Keratinocyte (primary cell): ENCODE results near the gene AGPS.

ENCODE experiments used
- EZH2 ChIP-seq: IDR thresholded peaks from one replicate; pipeline ENCODE4 v1.6.1; 2012; ENCODE audit warnings: inconsistent platforms, mild to moderate bottlenecking, low read length, moderate library complexity
- TF ChIP-seq, protein P1 (sequence below), 3 experiments: IDR thresholded peaks in 1 of 3; conservative IDR thresholded peaks in 1 of 3; optimal IDR thresholded peaks in 1 of 3; 2 replicates in 2 of 3; 3 replicates in 1 of 3; pipeline versions ENCODE3 to v1.5.1; 2011; ENCODE audit warnings: low read length in 3 of 3, mild to moderate bottlenecking in 3 of 3, moderate library complexity in 2 of 3, control low read depth in 1 of 3, inconsistent platforms in 1 of 3; ENCODE audit not compliant: insufficient read depth in 2 of 3; ENCODE audit errors: extremely low read depth in 1 of 3

- TF ChIP-seq, protein P1, sequence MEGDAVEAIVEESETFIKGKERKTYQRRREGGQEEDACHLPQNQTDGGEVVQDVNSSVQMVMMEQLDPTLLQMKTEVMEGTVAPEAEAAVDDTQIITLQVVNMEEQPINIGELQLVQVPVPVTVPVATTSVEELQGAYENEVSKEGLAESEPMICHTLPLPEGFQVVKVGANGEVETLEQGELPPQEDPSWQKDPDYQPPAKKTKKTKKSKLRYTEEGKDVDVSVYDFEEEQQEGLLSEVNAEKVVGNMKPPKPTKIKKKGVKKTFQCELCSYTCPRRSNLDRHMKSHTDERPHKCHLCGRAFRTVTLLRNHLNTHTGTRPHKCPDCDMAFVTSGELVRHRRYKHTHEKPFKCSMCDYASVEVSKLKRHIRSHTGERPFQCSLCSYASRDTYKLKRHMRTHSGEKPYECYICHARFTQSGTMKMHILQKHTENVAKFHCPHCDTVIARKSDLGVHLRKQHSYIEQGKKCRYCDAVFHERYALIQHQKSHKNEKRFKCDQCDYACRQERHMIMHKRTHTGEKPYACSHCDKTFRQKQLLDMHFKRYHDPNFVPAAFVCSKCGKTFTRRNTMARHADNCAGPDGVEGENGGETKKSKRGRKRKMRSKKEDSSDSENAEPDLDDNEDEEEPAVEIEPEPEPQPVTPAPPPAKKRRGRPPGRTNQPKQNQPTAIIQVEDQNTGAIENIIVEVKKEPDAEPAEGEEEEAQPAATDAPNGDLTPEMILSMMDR (optimal IDR thresholded peaks at IDR 0.05 in 1 of 3, IDR thresholded peaks at IDR 0.05 in 1 of 3, conservative IDR thresholded peaks at IDR 0.05 in 1 of 3; ENCODE audit: extremely low read depth in 1 of 3, insufficient read depth in 2 of 3, low read length in 3 of 3), result no peak
- no peak for TF ChIP-seq EZH2
Observed at GRCh38 chr2:177402096-177402495, 9.5 kb downstream of the AGPS start.
